Umbilical cord (tissue), 2 donors: ENCODE measurements around the gene ADM. TPM values are rescaled to one million over a fixed set of nuclear protein-coding genes. Genes with fewer than 3 reads are reported as not detected.
A peak's percentile ranks its signal among the peaks of the same experiment; 100 is the strongest.

Experiments
- DNase-seq: peaks from one replicate; pipeline ENCODE4 v3.0.0-alpha.2; 2015; ENCODE audit warnings: low spot score
- total RNA-seq: library from RNA; depleted of rRNA; stranded (reverse); fragments of >200 nt; gene quantifications from one replicate; pipeline ENCODE4 v1.2.3, GENCODE V29; 2014; ENCODE audit warnings: low replicate concordance; ENCODE audit not compliant: insufficient read depth

ADM gene
- total RNA-seq, 1 donor from 2014 or later: 31.5 TPM

- no peak for DNase-seq
These were observed 23.6 kb downstream of the ADM start for GRCh38 chr11:10328314-10329098.

- no peak for DNase-seq
These were observed 24.5 kb downstream of the ADM start for GRCh38 chr11:10329356-10329755.

GRCh38 chr11:10329935-10330334, 25.1 kb downstream of the ADM start:
- DNase-seq: no peak

GRCh38 chr11:10331548-10332289, 26.8 kb downstream of the ADM start:
- DNase-seq: no peak

- no peak for DNase-seq
These were observed 28.6 kb downstream of the ADM start for GRCh38 chr11:10333490-10333889.

GRCh38 chr11:10338287-10338686, 33.4 kb downstream of the ADM start:
- no peak for DNase-seq

- no peak for DNase-seq
These were observed 43.9 kb downstream of the ADM start for GRCh38 chr11:10348650-10349280.

GRCh38 chr11:10349281-10349665, 44.4 kb downstream of the ADM start:
- DNase-seq: no peak

- DNase-seq: no peak
These were observed 44.9 kb downstream of the ADM start for GRCh38 chr11:10349806-10350205.

- DNase-seq: no peak
These were observed 45.5 kb downstream of the ADM start for GRCh38 chr11:10350334-10350733.

- DNase-seq: no peak
These were observed 46.5 kb downstream of the ADM start for GRCh38 chr11:10351435-10351764.

- DNase-seq: peak; percentile 43
These were observed 47.1 kb downstream of the ADM start for GRCh38 chr11:10351765-10352641.

GRCh38 chr11:10352921-10353550, 48.2 kb downstream of the ADM start:
- no peak for DNase-seq

GRCh38 chr11:10354389-10354788, 49.5 kb downstream of the ADM start:
- DNase-seq: no peak

- no peak for DNase-seq
These were observed 50.4 kb downstream of the ADM start for GRCh38 chr11:10355257-10355661.

- DNase-seq: no peak
These were observed 51.3 kb downstream of the ADM start for GRCh38 chr11:10356161-10356560.

Other genes starting within 250 kb of the ADM start
- gene SBF2, start 10.9 kb upstream of the ADM start, total RNA-seq: 85.7 TPM
- 6.0 TPM for gene AMPD3, start 150.2 kb downstream of the ADM start, total RNA-seq
- 32.0 TPM for gene RNF141, start 236.1 kb downstream of the ADM start, total RNA-seq